Spleen (tissue), 13 donors: Measurements from ENCODE around the gene IFNA16. TPM values are rescaled to one million over a fixed set of nuclear protein-coding genes. Genes with fewer than 3 reads are reported as not detected.
"Not testable (repeated sequence)": the region's sequence is repeated elsewhere in the genome, so short reads cannot be mapped to it uniquely, and the experiment has no call there.

Experiments
- DNase-seq: peaks from one replicate; pipeline ENCODE4 v3.0.0-alpha.2; 2020
- H3K27ac ChIP-seq, 8 donors: fragments of 200-600 bp; sonication (generic) in 7 of 8; 1 replicate in 4 of 8; 2 replicates in 4 of 8; pipeline versions ENCODE4 v1.5.0 to v1.8.0; 2016 to 2021; ENCODE audit warnings: inconsistent platforms in 4 of 8, mild to moderate bottlenecking in 4 of 8, moderate library complexity in 1 of 8
- H3K27me3 ChIP-seq, 7 donors: fragments of 200-600 bp; sonication (generic) in 6 of 7; replicated peaks in 1 of 7; 1 replicate in 4 of 7; 2 replicates in 3 of 7; pipeline versions ENCODE4 v1.5.0 to v1.8.0; 2016 to 2021; ENCODE audit warnings: inconsistent platforms in 3 of 7, mild to moderate bottlenecking in 1 of 7
- H3K36me3 ChIP-seq, 6 donors: fragments of 200-600 bp; sonication (generic) in 5 of 6; 1 replicate in 4 of 6; 2 replicates in 2 of 6; pipeline versions ENCODE4 v1.5.0 to v1.8.0; 2016 to 2021; ENCODE audit warnings: inconsistent platforms in 2 of 6
- H3K4me1 ChIP-seq, 6 donors: fragments of 200-600 bp; sonication (generic) in 5 of 6; 1 replicate in 3 of 6; 2 replicates in 3 of 6; pipeline versions ENCODE4 v1.5.0 to v1.8.0; 2016 to 2021; ENCODE audit warnings: inconsistent platforms in 3 of 6
- H3K4me3 ChIP-seq, 8 donors: fragments of 200-600 bp; sonication (generic) in 7 of 8; 1 replicate in 4 of 8; 2 replicates in 4 of 8; pipeline versions ENCODE4 v1.5.0 to v1.8.0; 2016 to 2021; ENCODE audit warnings: inconsistent platforms in 4 of 8, mild to moderate bottlenecking in 4 of 8, moderate library complexity in 2 of 8
- H3K9me3 ChIP-seq, 8 donors: fragments of 200-600 bp; sonication (generic) in 7 of 8; 1 replicate in 4 of 8; 2 replicates in 4 of 8; pipeline versions ENCODE4 v1.5.0 to v1.8.0; 2016 to 2021; ENCODE audit warnings: inconsistent platforms in 4 of 8
- POLR2A ChIP-seq, 3 donors: fragments of 450-650 bp; IDR thresholded peaks; one replicate each; pipeline ENCODE4 v1.5.1; 2017; ENCODE audit warnings: antibody characterized with exemption in 3 of 3, mild to moderate bottlenecking in 1 of 3
- POLR2AphosphoS5 ChIP-seq, 3 donors: sonication (generic); formaldehyde crosslinking; IDR thresholded peaks; one replicate each; pipeline ENCODE4 v1.5.1; 2017; ENCODE audit warnings: antibody characterized with exemption in 3 of 3
- WGBS, 5 donors: extraction: QIAGEN DNeasy Blood & Tissue Kit in 3 of 5; methylation state at CpG; one replicate each; pipeline versions ENCODE4 v1.1.5 to v1.1.7; 2013 to 2018; 5-methylcytosine and 5-hydroxymethylcytosine counted together
- intact Hi-C: fragments of 100-400 bp; cut with DNase I; formaldehyde crosslinking; loops from one replicate; pipeline ENCODE4 v1.15.0; 2023; ENCODE audit warnings: low total_unique reads
- long read RNA-seq, 2 donors: transcript quantifications; one replicate each; lab custom pipeline, GENCODE V29; 2026
- polyA plus RNA-seq, 3 donors: library from polyadenylated mRNA; stranded (reverse); fragments of 200-250 nt; gene quantifications; one replicate each; pipeline ENCODE4 v1.2.1, GENCODE V29; 2013
- total RNA-seq, 7 donors: library from RNA; depleted of rRNA in 3 of 7; stranded (reverse); fragments of >200 nt in 3 of 7; fragmentation: NEBNext Ultra II Directional in 4 of 7; extraction: Animal tissue kit (Norgen Biotek cat#: 25700) in 4 of 7; gene quantifications; one replicate each; pipeline versions ENCODE4 v1.1.0 to v1.2.1, GENCODE V29; 2016 to 2021
- TF ChIP-seq, protein P1 (sequence below), 11 experiments: fragments of 200-600 bp in 7 of 11; fragments of 450-650 bp in 4 of 11; sonication (generic) in 4 of 11; IDR thresholded peaks in 8 of 11; conservative IDR thresholded peaks in 3 of 11; 1 replicate in 7 of 11; 2 replicates in 4 of 11; pipeline versions ENCODE4 v1.4.0 to v1.8.0; 2016 to 2021; ENCODE audit warnings: antibody characterized with exemption in 11 of 11, inconsistent platforms in 4 of 11, mild to moderate bottlenecking in 1 of 11
- donor health status: healthy with polysubstance abuse.
- donor health status: DM: no; HTN: no; CAD: no; lungs with moderate emphysema.
- donor health status: DM: no; HTN: no; CAD: no.
- donor health status: Bipolar disorder and iron deficiency.
- donor health status: healthy.
- donor health status: DM: no; HTN: no; CAD: no.
- donor health status: DM: yes; HTN: yes; CAD: no.

IFNA16 gene
- total RNA-seq (not detected), polyA plus RNA-seq (not detected)
- long read RNA-seq, donor 1 = 0 reads
- long read RNA-seq, donor 2 = 0 reads

DNA sequence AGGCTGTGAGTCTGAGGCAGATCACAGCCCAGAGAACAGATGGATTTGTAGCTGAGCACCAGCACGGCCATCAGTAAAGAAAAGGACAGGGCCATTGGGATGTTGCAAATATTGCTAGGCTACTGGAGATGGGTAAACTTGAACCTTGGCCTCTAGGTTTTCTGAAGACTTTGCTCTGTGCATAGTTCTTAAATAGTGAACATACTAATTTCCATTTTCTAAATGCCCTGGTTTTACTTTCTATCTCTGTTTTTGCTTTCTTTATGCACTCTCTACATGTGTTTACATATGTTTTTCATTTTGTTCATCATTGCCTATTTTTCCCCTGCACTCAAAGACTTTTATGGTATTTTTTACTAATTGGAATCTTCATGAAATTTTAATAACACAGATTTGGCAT is at the start of gene IFNA16:
Gene IFNA16, minus strand, starts transcription at position 101 of the 400 bp plus-strand sequence. Its CDS starts 6 bp downstream, at position 95.
- DNase-seq, H3K4me3 ChIP-seq, H3K4me1 ChIP-seq, H3K36me3 ChIP-seq, intact Hi-C loops, H3K9me3 ChIP-seq, H3K27ac ChIP-seq, H3K27me3 ChIP-seq: not testable (repeated sequence)
- WGBS, 5 donors = 75 to 95% (median 86%) methylated on average over 1 of the region's 1 CpG

DNA sequence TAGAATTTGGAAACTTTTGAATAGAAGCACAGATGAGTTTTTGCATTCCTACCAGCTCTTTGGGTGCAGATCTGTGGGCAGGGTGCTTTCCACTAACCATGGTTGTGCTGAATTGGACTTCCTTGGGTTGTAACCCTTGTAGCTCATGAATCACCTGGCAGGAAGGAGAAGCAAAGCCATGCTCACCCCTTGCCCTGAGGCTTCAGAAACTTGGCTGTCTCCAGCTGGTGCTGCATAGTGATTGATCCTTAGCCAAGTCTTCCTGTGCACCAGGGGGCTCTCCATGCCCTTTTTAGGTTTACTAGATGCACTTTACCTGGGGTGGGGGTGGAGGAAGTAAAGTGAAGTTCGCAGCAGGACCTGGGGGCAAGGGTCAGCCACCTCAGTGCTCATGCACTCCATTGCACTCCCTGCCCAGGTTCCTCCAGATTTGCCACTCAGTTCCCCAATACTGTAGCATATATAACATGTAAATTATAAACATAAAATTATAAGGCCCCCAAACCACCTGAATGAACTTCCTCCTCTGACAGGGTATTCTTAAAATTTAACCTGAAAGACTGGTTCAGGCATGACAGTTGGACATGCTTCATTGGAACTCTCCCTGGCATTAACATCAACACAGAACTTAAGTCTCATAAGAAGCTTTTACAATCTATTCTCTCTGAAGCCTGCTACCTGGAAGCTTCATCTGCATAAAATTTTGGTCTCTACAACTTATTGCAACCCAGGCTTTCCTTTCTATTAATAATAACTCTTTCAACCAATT is 48.5 kb upstream of the IFNA16 start:
- H3K4me1 ChIP-seq = peaks cover 0 to 12% (median 10%) of the 10 kb centered on the region in 6 donors
- H3K36me3 ChIP-seq = no peaks in the 10 kb centered on the region
- TF ChIP-seq POLR2AphosphoS5 (IDR thresholded peaks at IDR 0.05) (no peak), POLR2A (IDR thresholded peaks at IDR 0.05) (no peak)
- TF ChIP-seq, protein P1, sequence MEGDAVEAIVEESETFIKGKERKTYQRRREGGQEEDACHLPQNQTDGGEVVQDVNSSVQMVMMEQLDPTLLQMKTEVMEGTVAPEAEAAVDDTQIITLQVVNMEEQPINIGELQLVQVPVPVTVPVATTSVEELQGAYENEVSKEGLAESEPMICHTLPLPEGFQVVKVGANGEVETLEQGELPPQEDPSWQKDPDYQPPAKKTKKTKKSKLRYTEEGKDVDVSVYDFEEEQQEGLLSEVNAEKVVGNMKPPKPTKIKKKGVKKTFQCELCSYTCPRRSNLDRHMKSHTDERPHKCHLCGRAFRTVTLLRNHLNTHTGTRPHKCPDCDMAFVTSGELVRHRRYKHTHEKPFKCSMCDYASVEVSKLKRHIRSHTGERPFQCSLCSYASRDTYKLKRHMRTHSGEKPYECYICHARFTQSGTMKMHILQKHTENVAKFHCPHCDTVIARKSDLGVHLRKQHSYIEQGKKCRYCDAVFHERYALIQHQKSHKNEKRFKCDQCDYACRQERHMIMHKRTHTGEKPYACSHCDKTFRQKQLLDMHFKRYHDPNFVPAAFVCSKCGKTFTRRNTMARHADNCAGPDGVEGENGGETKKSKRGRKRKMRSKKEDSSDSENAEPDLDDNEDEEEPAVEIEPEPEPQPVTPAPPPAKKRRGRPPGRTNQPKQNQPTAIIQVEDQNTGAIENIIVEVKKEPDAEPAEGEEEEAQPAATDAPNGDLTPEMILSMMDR (IDR thresholded peaks at IDR 0.05 in 8 of 11, conservative IDR thresholded peaks at IDR 0.05 in 3 of 11) = no peak
- WGBS, 5 donors = 40 to 60% (median 55%) methylated on average over 1 of the region's 1 CpG
- peaks cover 0 to 2% (median 0%) of the 10 kb centered on the region in 8 donors for H3K9me3 ChIP-seq
- intact Hi-C loops = no loop called here
- DNase-seq = no peak
- H3K4me3 ChIP-seq = no peak overlapping the region
- H3K27me3 ChIP-seq = peaks cover 0 to 6% (median 0%) of the 10 kb centered on the region in 7 donors
- H3K27ac ChIP-seq = no peak overlapping the region

DNA sequence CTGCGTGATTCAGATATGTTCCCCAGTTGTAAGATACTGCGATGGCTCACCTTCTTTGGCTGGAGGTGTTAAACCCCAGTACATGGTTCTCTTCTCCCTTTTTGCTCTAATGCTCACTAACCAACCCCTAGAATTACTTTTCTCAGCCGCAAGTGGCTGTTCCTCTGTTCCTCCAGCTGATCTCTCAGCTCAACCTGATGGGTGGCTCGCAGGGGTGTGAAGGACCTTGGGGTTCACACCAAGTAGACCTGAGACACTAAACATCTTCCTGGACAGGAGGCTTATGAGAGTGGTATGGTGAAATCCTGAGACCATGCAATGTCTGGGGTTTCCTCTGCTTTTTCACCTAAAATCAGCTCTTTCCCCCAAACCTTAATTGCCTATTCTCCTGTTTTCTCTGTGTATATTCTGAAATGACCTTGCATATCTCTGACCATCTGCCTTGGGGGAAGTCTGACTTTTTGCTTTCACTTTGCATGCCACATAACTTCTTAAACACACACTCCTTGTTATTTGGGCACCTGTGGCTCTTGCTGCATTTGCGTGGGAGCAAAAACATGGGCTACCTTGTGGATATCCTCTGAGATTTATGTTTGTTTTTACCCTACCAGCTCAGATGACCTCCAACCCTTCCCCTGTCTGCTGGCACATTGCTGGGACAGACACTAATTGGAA is 38.6 kb upstream of the IFNA16 start:
- Histone ChIP-seq H3K4me1 (peaks cover 5 to 33% (median 12%) of the 10 kb centered on the region in 6 donors), H3K27ac (no peak overlapping the region), H3K36me3 (no peaks in the 10 kb centered on the region), H3K9me3 (no peaks in the 10 kb centered on the region), H3K4me3 (no peak overlapping the region), H3K27me3 (peaks cover 0 to 8% (median 0%) of the 10 kb centered on the region in 7 donors)
- intact Hi-C loops = no loop called here
- 57 to 63% (median 60%) methylated on average over 5 of the region's 5 CpGs for WGBS, 5 donors
- no peak for DNase-seq
- TF ChIP-seq POLR2AphosphoS5 (IDR thresholded peaks at IDR 0.05) (no peak), POLR2A (IDR thresholded peaks at IDR 0.05) (no peak)
- TF ChIP-seq, protein P1 (IDR thresholded peaks at IDR 0.05 in 8 of 11, conservative IDR thresholded peaks at IDR 0.05 in 3 of 11) = no peak

DNA sequence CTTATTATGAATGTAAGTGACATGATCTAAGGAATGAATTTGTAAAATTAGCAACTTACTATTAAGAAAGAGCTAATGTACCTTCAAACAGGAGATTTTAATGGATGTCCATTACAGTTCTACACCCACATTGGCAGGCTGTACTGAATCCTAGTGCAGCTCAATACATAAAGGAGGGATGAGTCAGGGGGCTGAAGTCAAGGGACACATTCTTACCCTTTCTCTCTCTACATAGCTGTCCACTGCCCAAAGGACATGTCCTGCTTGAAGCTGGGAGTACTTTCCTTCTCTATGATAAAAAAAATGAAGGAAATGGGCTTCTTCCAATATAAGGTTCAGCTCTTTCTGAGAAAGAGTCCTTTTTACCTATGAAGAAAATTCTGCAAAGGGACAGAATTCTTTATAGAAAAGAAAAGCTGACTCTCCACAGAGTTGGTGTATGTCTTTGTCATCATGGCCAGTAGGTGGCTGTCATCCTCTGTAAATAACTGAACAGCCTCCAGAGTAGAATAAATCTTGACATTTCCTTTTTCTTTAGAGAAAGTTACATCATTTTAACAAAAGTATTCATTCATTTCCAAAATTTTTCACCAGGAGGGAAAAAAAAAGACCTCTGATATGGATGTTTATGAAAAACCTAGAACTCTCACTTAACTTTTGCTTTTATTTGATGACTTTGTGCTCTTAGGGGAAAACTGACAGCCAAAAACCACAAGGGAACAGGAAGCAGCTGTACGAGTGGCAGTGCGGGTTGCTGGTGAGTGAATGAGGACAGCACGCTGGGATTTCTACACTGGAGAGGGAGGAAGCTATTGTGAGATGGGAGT is 35.8 kb upstream of the IFNA16 start:
- Histone ChIP-seq H3K27ac (peak overlapping the region in 2 of 8 donors; percentile 19 to 39), H3K9me3 (no peaks in the 10 kb centered on the region), H3K4me1 (peaks cover 5 to 33% (median 12%) of the 10 kb centered on the region in 6 donors), H3K36me3 (no peaks in the 10 kb centered on the region), H3K4me3 (no peak overlapping the region), H3K27me3 (peaks cover 0 to 18% (median 0%) of the 10 kb centered on the region in 7 donors)
- DNase-seq = peak; percentile 67
- TF ChIP-seq POLR2AphosphoS5 (IDR thresholded peaks at IDR 0.05) (no peak), POLR2A (IDR thresholded peaks at IDR 0.05) (no peak)
- TF ChIP-seq, protein P1 (IDR thresholded peaks at IDR 0.05 in 8 of 11, conservative IDR thresholded peaks at IDR 0.05 in 3 of 11) = peak in 8 of 11 experiments; percentile 35 to 64 (median 49)
- intact Hi-C loops = no loop called here
- WGBS, 5 donors = 0 to 2% (median 0%) methylated on average over 3 of the region's 3 CpGs
